PC-9 (cell line): ENCODE data around the gene C10orf120.

Experiments used
- EZH2 ChIP-seq: fragments of 200-600 bp; sonication (generic); IDR thresholded peaks from 2 replicates; pipeline ENCODE4 v1.8.0; 2017; ENCODE audit warnings: antibody characterized with exemption, low read depth
- TF ChIP-seq, protein P1 (sequence below): fragments of 200-600 bp; sonication (generic); conservative IDR thresholded peaks from 2 replicates; pipeline ENCODE4 v1.6.1; 2017; ENCODE audit warnings: mixed run types, antibody characterized with exemption, mild to moderate bottlenecking, moderate library complexity

DNA sequence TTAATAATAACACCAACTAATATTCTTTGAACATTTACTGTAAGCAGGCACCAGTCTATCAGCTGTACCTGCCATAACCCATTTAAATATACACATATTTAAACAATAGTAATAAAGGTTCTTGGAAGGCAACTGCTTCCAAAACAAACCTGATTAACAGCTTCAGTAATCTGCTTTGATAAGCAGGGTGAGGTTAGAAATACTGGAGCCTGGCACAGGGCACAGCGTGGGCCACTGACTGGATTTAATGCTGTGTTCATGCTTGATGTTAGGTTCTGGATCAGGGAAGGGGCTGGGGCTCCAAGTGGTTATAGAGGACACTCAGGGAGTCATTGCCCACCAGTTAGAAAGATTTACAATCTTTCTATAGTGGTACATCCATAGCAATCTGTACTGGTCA, 10.9 kb upstream of the C10orf120 start:
- TF ChIP-seq, protein P1, sequence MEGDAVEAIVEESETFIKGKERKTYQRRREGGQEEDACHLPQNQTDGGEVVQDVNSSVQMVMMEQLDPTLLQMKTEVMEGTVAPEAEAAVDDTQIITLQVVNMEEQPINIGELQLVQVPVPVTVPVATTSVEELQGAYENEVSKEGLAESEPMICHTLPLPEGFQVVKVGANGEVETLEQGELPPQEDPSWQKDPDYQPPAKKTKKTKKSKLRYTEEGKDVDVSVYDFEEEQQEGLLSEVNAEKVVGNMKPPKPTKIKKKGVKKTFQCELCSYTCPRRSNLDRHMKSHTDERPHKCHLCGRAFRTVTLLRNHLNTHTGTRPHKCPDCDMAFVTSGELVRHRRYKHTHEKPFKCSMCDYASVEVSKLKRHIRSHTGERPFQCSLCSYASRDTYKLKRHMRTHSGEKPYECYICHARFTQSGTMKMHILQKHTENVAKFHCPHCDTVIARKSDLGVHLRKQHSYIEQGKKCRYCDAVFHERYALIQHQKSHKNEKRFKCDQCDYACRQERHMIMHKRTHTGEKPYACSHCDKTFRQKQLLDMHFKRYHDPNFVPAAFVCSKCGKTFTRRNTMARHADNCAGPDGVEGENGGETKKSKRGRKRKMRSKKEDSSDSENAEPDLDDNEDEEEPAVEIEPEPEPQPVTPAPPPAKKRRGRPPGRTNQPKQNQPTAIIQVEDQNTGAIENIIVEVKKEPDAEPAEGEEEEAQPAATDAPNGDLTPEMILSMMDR = no peak
- no peak for TF ChIP-seq EZH2
